IMR-90 (cell line): ENCODE measurements around the gene SLC44A1.

Experiments used
- BHLHE40 ChIP-seq: fragments of 150-350 bp; IDR thresholded peaks from 2 replicates; pipeline ENCODE4 v1.6.1; 2016; ENCODE audit warnings: mild to moderate bottlenecking, low read depth, low read length
- CHD1 ChIP-seq: IDR thresholded peaks from 2 replicates; pipeline ENCODE4 v1.6.1; 2012; ENCODE audit warnings: low read depth, low read length, improper control_type of control experiment
- FOS ChIP-seq: fragments of 150-350 bp; IDR thresholded peaks from 2 replicates; pipeline ENCODE4 v1.6.1; 2016; ENCODE audit warnings: low read depth, low read length
- MAZ ChIP-seq: IDR thresholded peaks from 2 replicates; pipeline ENCODE4 v1.6.1; 2012; ENCODE audit warnings: low read depth, mild to moderate bottlenecking, low read length, improper control_type of control experiment, moderate library complexity, borderline replicate concordance
- MXI1 ChIP-seq: IDR thresholded peaks from 2 replicates; pipeline ENCODE4 v1.6.1; 2012; ENCODE audit warnings: low read depth, mild to moderate bottlenecking, low read length, moderate library complexity, borderline replicate concordance
- POLR2A ChIP-seq: IDR thresholded peaks from 2 replicates; pipeline ENCODE4 v1.6.1; 2012; ENCODE audit warnings: mild to moderate bottlenecking, low read depth, low read length
- RAD21 ChIP-seq: IDR thresholded peaks from 2 replicates; pipeline ENCODE4 v1.6.1; 2012; ENCODE audit warnings: low read length, improper control_type of control experiment
- RCOR1 ChIP-seq: IDR thresholded peaks from 2 replicates; pipeline ENCODE4 v1.6.1; 2012; ENCODE audit warnings: mild to moderate bottlenecking, low read length, improper control_type of control experiment; ENCODE audit not compliant: insufficient replicate concordance
- RFX5 ChIP-seq: IDR thresholded peaks from 2 replicates; pipeline ENCODE4 v1.8.0; 2012; ENCODE audit warnings: low read depth, mild to moderate bottlenecking, low read length, moderate library complexity
- SMC3 ChIP-seq: fragments of 150-350 bp; IDR thresholded peaks from 2 replicates; pipeline ENCODE4 v1.6.1; 2016; ENCODE audit warnings: low read depth, mild to moderate bottlenecking, antibody characterized with exemption, low read length, moderate library complexity
- TF ChIP-seq, protein P1 (sequence below): conservative IDR thresholded peaks from 2 replicates; pipeline ENCODE4 v1.5.1; 2012; ENCODE audit warnings: mild to moderate bottlenecking, low read depth, low read length, improper control_type of control experiment
- TF ChIP-seq, protein P2 (sequence below): fragments of 150-350 bp; IDR thresholded peaks from 2 replicates; pipeline ENCODE4 v1.6.1; 2017; ENCODE audit warnings: mild to moderate bottlenecking, antibody characterized with exemption, low read length, low read depth

DNA sequence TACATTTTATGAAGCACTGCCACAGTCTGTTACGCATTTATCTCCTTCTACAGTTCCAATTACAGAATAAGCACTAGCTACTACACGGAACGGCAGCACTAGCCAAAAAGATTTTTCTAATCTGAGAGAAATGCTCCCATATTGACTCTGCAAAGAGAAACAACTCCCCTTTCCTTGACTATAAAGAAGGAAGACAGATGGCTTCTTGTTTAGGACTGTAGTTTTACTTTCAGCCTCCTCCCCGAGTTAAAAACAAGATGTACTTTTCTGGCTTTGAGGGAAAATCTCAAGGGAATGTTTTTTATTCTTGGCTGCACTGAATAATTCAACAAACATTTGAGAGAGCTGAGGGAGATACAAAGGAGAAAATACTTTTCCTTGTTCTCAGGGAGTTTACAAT, 1.9 kb upstream of the SLC44A1 start:
- TF ChIP-seq, protein P1, sequence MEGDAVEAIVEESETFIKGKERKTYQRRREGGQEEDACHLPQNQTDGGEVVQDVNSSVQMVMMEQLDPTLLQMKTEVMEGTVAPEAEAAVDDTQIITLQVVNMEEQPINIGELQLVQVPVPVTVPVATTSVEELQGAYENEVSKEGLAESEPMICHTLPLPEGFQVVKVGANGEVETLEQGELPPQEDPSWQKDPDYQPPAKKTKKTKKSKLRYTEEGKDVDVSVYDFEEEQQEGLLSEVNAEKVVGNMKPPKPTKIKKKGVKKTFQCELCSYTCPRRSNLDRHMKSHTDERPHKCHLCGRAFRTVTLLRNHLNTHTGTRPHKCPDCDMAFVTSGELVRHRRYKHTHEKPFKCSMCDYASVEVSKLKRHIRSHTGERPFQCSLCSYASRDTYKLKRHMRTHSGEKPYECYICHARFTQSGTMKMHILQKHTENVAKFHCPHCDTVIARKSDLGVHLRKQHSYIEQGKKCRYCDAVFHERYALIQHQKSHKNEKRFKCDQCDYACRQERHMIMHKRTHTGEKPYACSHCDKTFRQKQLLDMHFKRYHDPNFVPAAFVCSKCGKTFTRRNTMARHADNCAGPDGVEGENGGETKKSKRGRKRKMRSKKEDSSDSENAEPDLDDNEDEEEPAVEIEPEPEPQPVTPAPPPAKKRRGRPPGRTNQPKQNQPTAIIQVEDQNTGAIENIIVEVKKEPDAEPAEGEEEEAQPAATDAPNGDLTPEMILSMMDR, result no peak
- TF ChIP-seq RFX5 (no peak), MXI1 (no peak), BHLHE40 (no peak), RAD21 (no peak), CHD1 (no peak), SMC3 (no peak), POLR2A (no peak), FOS (no peak), RCOR1 (no peak), MAZ (no peak)
- TF ChIP-seq, protein P2, sequence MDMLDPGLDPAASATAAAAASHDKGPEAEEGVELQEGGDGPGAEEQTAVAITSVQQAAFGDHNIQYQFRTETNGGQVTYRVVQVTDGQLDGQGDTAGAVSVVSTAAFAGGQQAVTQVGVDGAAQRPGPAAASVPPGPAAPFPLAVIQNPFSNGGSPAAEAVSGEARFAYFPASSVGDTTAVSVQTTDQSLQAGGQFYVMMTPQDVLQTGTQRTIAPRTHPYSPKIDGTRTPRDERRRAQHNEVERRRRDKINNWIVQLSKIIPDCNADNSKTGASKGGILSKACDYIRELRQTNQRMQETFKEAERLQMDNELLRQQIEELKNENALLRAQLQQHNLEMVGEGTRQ, result no peak
